Fibroblast of lung (primary cell): Measurements from ENCODE around the gene LRRC9. TPM values are rescaled to one million over a fixed set of nuclear protein-coding genes. Genes with fewer than 3 reads are reported as not detected.

Source experiments
- DNase-seq, 2 donors: peaks; one replicate each; pipeline versions ENCODE4 v3.0.0 to v3.0.0-alpha.2; 2010; ENCODE audit warnings: low read depth in 2 of 2
- H2AFZ ChIP-seq: 2 replicates; pipeline ENCODE4 v1.5.1; 2012; ENCODE audit warnings: low read length, control low read depth, inconsistent platforms
- H3K27ac ChIP-seq: 2 replicates; pipeline ENCODE4 v1.5.1; 2011; ENCODE audit warnings: low read length, control low read depth; ENCODE audit not compliant: insufficient read depth
- H3K27me3 ChIP-seq: 2 replicates; pipeline ENCODE4 v1.5.1; 2011; ENCODE audit warnings: mild to moderate bottlenecking, low read length; ENCODE audit not compliant: control insufficient read depth, insufficient read depth
- H3K36me3 ChIP-seq: 2 replicates; pipeline ENCODE4 v1.5.1; 2011; ENCODE audit warnings: low read length; ENCODE audit not compliant: control insufficient read depth, insufficient read depth
- H3K4me1 ChIP-seq: 2 replicates; pipeline ENCODE4 v1.5.1; 2011; ENCODE audit warnings: low read length; ENCODE audit not compliant: control insufficient read depth, insufficient read depth; ENCODE audit errors: extremely low read depth
- H3K4me2 ChIP-seq: 2 replicates; pipeline ENCODE4 v1.5.1; 2011; ENCODE audit warnings: low read length, control low read depth; ENCODE audit not compliant: insufficient read depth; ENCODE audit errors: extremely low read depth
- H3K4me3 ChIP-seq, 4 experiments: fragments of 200-600 bp in 1 of 4; sonication (generic) in 1 of 4; replicated peaks in 1 of 4; 2 replicates each; pipeline ENCODE4 v1.5.1; 2011 to 2016; ENCODE audit warnings: low read length in 4 of 4, low read depth in 3 of 4, mild to moderate bottlenecking in 3 of 4, control low read depth in 2 of 4, inconsistent platforms in 1 of 4, mixed read lengths in 1 of 4; ENCODE audit not compliant: insufficient read depth in 1 of 4; ENCODE audit errors: control extremely low read depth in 1 of 4
- H3K79me2 ChIP-seq: 2 replicates; pipeline ENCODE4 v1.5.1; 2012; ENCODE audit warnings: mild to moderate bottlenecking, low read length, inconsistent platforms; ENCODE audit not compliant: control insufficient read depth, insufficient read depth
- H3K9ac ChIP-seq: 2 replicates; pipeline ENCODE4 v1.5.1; 2011; ENCODE audit warnings: mild to moderate bottlenecking, low read length, control low read depth; ENCODE audit not compliant: insufficient read depth
- H3K9me3 ChIP-seq: 2 replicates; pipeline ENCODE4 v1.5.1; 2012; ENCODE audit warnings: low read depth, low read length; ENCODE audit not compliant: control insufficient read depth, insufficient read depth
- H4K20me1 ChIP-seq: 2 replicates; pipeline ENCODE4 v1.5.1; 2011; ENCODE audit warnings: low read length; ENCODE audit not compliant: control insufficient read depth, insufficient read depth; ENCODE audit errors: extremely low read depth
- CTCF ChIP-seq, 2 donors: IDR thresholded peaks in 1 of 2; conservative IDR thresholded peaks in 1 of 2; 1 replicate in 1 of 2; 2 replicates in 1 of 2; pipeline ENCODE4 v1.5.1; 2011 to 2012; ENCODE audit warnings: low read length in 2 of 2, control low read depth in 1 of 2, inconsistent platforms in 1 of 2, low read depth in 1 of 2, mild to moderate bottlenecking in 1 of 2
- EZH2 ChIP-seq: IDR thresholded peaks from 2 replicates; pipeline ENCODE4 v1.5.1; 2012; ENCODE audit warnings: low read length, control low read depth, mild to moderate bottlenecking; ENCODE audit errors: missing control alignments
- polyA plus RNA-seq, 2 donors: library from polyadenylated mRNA; depleted of rRNA in 1 of 2; stranded (reverse) in 1 of 2; unstranded in 1 of 2; fragments of >200 nt; gene quantifications; 2 replicates each; pipeline ENCODE4 v1.2.1, GENCODE V29; 2011 to 2012; ENCODE audit warnings: missing spikeins in 1 of 2
- total RNA-seq: library from RNA; depleted of rRNA; stranded (reverse); fragments of >200 nt; gene quantifications from 2 replicates; pipeline ENCODE4 v1.2.1, GENCODE V29; 2014

LRRC9 gene
- total and polyA plus RNA-seq, 2 donors (not counting 1 experiment from before 2014, with no cell fraction given) = not detected

- Histone ChIP-seq H3K4me1 (no peaks in the 10 kb centered on the region), H2AFZ (no peak overlapping the region), H3K27me3 (no peaks in the 10 kb centered on the region), H3K4me2 (no peak overlapping the region), H3K79me2 (no peaks in the 10 kb centered on the region), H4K20me1 (no peaks in the 10 kb centered on the region), H3K27ac (no peak overlapping the region), H3K36me3 (no peaks in the 10 kb centered on the region), H3K9me3 (no peaks in the 10 kb centered on the region), H3K9ac (no peak overlapping the region), H3K4me3 (no peak overlapping the region)
- TF ChIP-seq CTCF (conservative IDR thresholded peaks at IDR 0.05 in 1 of 2, IDR thresholded peaks at IDR 0.05 in 1 of 2; ENCODE audit: low read depth in 1 of 2, low read length in 2 of 2) = no peak
- no peak for TF ChIP-seq EZH2
- DNase-seq = no peak
These were observed 39.7 kb downstream of the LRRC9 start for GRCh38 chr14:59959668-59960067.

- no peak overlapping the region for H3K27ac ChIP-seq
- no peaks in the 10 kb centered on the region for H3K4me1 ChIP-seq
- H3K9me3 ChIP-seq = no peaks in the 10 kb centered on the region
These were observed 41.6 kb downstream of the LRRC9 start for GRCh38 chr14:59961518-59962062.

More at GRCh38 chr14:59961518-59962062, 41.6 kb downstream of the LRRC9 start:
- no peak for DNase-seq
- no peak overlapping the region for H3K4me3 ChIP-seq
- no peak overlapping the region for H3K9ac ChIP-seq
- no peaks in the 10 kb centered on the region for H3K36me3 ChIP-seq
- H4K20me1 ChIP-seq = no peaks in the 10 kb centered on the region
- no peak overlapping the region for H3K4me2 ChIP-seq
- no peaks in the 10 kb centered on the region for H3K79me2 ChIP-seq
- H2AFZ ChIP-seq = no peak overlapping the region
- TF ChIP-seq CTCF (conservative IDR thresholded peaks at IDR 0.05 in 1 of 2, IDR thresholded peaks at IDR 0.05 in 1 of 2; ENCODE audit: low read depth in 1 of 2, low read length in 2 of 2) (no peak), EZH2 (no peak)
- no peaks in the 10 kb centered on the region for H3K27me3 ChIP-seq
